ENCODE data around the gene EIF2AK3.

GRCh38 chr2:88530081-88530480, 97.2 kb downstream of the EIF2AK3 start:
- no peak for TF ChIP-seq POLR2AphosphoS5 (IDR thresholded peaks at IDR 0.05; ENCODE audit: low read depth, low read length)
- TF ChIP-seq TAF1 (IDR thresholded peaks at IDR 0.05; ENCODE audit: low read depth, low read length): no peak
- TF ChIP-seq POLR2A (IDR thresholded peaks at IDR 0.05; ENCODE audit: low read depth, low read length): no peak
- no peak for TF ChIP-seq SPI1 (IDR thresholded peaks at IDR 0.05; ENCODE audit: low read depth, low read length)
- no peak for TF ChIP-seq PAX5 (IDR thresholded peaks at IDR 0.05; ENCODE audit: insufficient read depth, low read length, severe bottlenecking)
